Nephron (organoid): Measurements from ENCODE around the gene ZNF497.
A peak's percentile ranks its signal among the peaks of the same experiment; 100 is the strongest.

Experiments
- H3K27ac Mint-ChIP-seq, 3 experiments: 2 replicates each; pipeline ENCODE4 v1.8.0; 2020; ENCODE audit warnings: mixed read lengths in 3 of 3, mild to moderate bottlenecking in 2 of 3, moderate library complexity in 1 of 3
- H3K27me3 Mint-ChIP-seq: 2 replicates; pipeline ENCODE4 v1.8.0; 2021; ENCODE audit warnings: low read depth, mild to moderate bottlenecking, moderate library complexity, mixed read lengths
- H3K36me3 Mint-ChIP-seq: 2 replicates; pipeline ENCODE4 v1.8.0; 2020; ENCODE audit warnings: low read depth, mixed read lengths
- H3K4me1 Mint-ChIP-seq: 2 replicates; pipeline ENCODE4 v1.8.0; 2020; ENCODE audit warnings: mixed read lengths
- H3K4me3 Mint-ChIP-seq, 3 experiments: 2 replicates each; pipeline ENCODE4 v1.8.0; 2020; ENCODE audit warnings: mild to moderate bottlenecking in 3 of 3, mixed read lengths in 3 of 3, moderate library complexity in 2 of 3
- H3K9me3 Mint-ChIP-seq: 2 replicates; pipeline ENCODE4 v1.8.0; 2020; ENCODE audit warnings: mixed read lengths
- TF ChIP-seq, protein P1 (sequence below), 3 experiments: fragments of 200-600 bp; sonication (generic); IDR thresholded peaks; one replicate each; pipeline ENCODE4 v1.5.0; 2021; ENCODE audit warnings: antibody characterized with exemption in 3 of 3; ENCODE audit not compliant: unreplicated experiment in 3 of 3

The ZNF497 gene

GRCh38 chr19:58399903-58400302 is 37.4 kb upstream of the ZNF497 start:
- peak overlapping the region in 1 of 3 experiments; percentile 35 for H3K27ac Mint-ChIP-seq
- H3K36me3 Mint-ChIP-seq, result peaks cover 10% of the 10 kb centered on the region
- H3K9me3 Mint-ChIP-seq, result no peaks in the 10 kb centered on the region
- H3K4me3 Mint-ChIP-seq, result peak overlapping the region; percentile 76 to 93 (median 77)
- peaks cover 17% of the 10 kb centered on the region for H3K4me1 Mint-ChIP-seq
- no peaks in the 10 kb centered on the region for H3K27me3 Mint-ChIP-seq
- TF ChIP-seq, protein P1, sequence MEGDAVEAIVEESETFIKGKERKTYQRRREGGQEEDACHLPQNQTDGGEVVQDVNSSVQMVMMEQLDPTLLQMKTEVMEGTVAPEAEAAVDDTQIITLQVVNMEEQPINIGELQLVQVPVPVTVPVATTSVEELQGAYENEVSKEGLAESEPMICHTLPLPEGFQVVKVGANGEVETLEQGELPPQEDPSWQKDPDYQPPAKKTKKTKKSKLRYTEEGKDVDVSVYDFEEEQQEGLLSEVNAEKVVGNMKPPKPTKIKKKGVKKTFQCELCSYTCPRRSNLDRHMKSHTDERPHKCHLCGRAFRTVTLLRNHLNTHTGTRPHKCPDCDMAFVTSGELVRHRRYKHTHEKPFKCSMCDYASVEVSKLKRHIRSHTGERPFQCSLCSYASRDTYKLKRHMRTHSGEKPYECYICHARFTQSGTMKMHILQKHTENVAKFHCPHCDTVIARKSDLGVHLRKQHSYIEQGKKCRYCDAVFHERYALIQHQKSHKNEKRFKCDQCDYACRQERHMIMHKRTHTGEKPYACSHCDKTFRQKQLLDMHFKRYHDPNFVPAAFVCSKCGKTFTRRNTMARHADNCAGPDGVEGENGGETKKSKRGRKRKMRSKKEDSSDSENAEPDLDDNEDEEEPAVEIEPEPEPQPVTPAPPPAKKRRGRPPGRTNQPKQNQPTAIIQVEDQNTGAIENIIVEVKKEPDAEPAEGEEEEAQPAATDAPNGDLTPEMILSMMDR (IDR thresholded peaks at IDR 0.05; ENCODE audit: unreplicated experiment in 3 of 3), result no peak

DNA sequence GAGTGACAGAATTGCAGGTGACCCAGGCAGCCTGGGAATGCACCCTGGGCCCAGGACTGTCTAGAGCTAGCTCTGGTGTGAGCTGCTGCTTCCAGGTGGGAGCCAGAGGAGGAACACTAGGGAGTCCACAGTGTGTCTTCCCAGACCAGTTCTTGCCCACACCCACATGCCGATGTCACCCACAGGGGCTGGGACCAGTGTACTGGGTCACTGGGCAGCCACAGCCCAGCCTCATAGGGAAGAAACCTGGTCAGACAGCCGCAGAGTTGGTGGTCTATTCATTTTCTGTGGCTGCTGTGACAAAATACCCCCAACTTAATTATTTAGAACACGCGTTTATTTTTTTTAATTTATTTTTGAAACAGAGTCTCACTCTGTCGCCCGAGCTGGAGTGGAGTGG is 36.0 kb upstream of the ZNF497 start:
- no peaks in the 10 kb centered on the region for H3K9me3 Mint-ChIP-seq
- peaks cover 18% of the 10 kb centered on the region for H3K36me3 Mint-ChIP-seq
- no peak overlapping the region for H3K4me3 Mint-ChIP-seq
- TF ChIP-seq, protein P1 (IDR thresholded peaks at IDR 0.05; ENCODE audit: unreplicated experiment in 3 of 3), result no peak
- H3K4me1 Mint-ChIP-seq, result peaks cover 17% of the 10 kb centered on the region
- no peak overlapping the region for H3K27ac Mint-ChIP-seq
- no peaks in the 10 kb centered on the region for H3K27me3 Mint-ChIP-seq

DNA sequence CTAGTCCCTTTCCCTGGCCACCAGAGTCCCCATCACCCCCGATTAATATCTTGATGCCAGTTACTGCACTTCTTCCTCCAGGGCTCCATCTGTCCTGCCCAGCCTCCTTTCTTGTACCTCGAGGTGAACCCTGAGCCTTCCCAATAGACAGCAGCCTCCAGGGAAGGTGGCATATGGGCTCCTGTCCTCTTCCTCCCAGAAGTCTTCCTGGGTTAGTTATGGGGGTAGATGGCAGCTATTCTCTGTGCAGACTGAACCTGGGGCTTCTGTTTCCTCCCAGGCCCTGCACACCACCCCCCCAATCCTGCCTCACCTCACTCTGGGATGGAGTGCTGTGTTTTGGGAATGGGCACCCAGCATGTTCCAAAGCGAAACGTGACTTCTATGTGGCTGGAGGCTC is 35.5 kb upstream of the ZNF497 start:
- no peak overlapping the region for H3K4me3 Mint-ChIP-seq
- H3K27ac Mint-ChIP-seq, result no peak overlapping the region
- H3K36me3 Mint-ChIP-seq, result peaks cover 22% of the 10 kb centered on the region
- H3K27me3 Mint-ChIP-seq, result no peaks in the 10 kb centered on the region
- peaks cover 17% of the 10 kb centered on the region for H3K4me1 Mint-ChIP-seq
- TF ChIP-seq, protein P1 (IDR thresholded peaks at IDR 0.05; ENCODE audit: unreplicated experiment in 3 of 3), result no peak
- no peaks in the 10 kb centered on the region for H3K9me3 Mint-ChIP-seq

DNA sequence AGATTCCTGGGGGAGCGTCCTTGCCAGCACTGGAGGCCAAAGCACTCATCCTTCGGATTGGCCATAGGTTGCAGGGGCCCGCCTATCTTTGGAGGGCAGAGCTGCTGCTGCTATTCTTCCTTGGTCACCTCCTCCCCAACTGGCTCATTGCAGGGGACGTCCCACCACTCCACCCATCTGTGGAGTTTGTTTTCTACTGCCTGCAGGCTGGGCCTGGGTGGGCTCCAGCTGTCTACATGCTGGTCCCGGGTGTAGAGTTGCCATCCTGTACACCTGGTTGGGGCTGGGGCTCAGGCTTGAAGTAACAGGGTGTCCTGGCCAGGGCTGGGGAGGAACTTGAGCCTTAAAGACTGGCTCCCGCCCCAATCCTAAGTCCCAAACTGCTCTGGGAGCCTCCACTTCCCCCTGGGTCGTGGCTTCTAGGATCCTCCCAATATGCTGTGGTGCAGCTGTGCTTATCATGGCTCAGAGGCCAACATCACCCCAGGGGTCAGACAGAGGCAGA is 35.0 kb upstream of the ZNF497 start:
- Mint-ChIP-seq H3K27ac (no peak overlapping the region), H3K4me1 (peaks cover 17% of the 10 kb centered on the region), H3K27me3 (no peaks in the 10 kb centered on the region), H3K36me3 (peaks cover 27% of the 10 kb centered on the region), H3K4me3 (no peak overlapping the region), H3K9me3 (no peaks in the 10 kb centered on the region)
- TF ChIP-seq, protein P1 (IDR thresholded peaks at IDR 0.05; ENCODE audit: unreplicated experiment in 3 of 3), result no peak

DNA sequence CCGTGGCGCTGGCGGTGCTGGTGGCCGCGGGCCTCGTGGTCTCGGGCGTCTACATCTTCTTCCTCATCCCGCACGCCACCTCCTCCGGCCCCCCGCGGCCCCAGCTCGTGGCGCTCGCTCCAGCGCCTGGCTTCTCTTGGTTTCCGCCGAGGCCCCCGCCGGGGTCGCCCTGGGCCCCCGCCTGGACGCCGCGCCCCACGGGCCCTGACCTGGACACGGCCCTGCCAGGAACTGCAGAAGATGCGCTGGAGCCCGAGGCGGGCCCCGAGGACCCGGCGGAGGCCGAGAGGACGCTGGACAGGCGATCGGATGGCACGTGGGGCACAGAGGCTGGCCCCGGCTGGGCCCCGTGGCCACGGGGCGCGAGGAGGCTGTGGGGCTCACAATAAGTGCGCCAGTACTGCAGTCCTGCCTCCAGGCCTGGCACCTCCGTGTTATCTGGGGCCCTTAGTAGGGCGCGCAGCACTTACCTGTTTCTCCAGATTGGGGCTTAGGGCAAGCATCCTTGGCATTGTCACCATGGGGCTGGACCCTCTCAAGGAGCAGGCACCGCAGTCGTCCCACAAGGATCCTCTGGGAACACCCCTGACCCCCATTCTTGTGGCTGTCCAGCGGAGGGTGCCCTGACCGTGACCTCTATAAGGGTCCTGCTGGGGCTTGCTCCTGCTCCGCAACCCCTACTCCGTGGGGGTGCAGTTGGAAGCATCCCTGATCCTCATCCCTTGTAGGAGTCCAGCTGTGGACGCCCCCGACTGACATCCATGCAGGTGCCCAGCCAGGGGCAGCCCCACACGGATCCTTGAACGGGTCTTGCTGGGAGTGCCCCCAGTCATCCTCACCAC is 34.4 kb upstream of the ZNF497 start:
- no peaks in the 10 kb centered on the region for H3K9me3 Mint-ChIP-seq
- no peaks in the 10 kb centered on the region for H3K27me3 Mint-ChIP-seq

More for the DNA sequence above, 34.4 kb upstream of the ZNF497 start:
- Mint-ChIP-seq H3K36me3 (peaks cover 28% of the 10 kb centered on the region), H3K27ac (no peak overlapping the region), H3K4me1 (peaks cover 17% of the 10 kb centered on the region), H3K4me3 (no peak overlapping the region)
- TF ChIP-seq, protein P1 (IDR thresholded peaks at IDR 0.05; ENCODE audit: unreplicated experiment in 3 of 3), result no peak
